Stimulated activated CD4-positive, alpha-beta T cell treated with anti-CD3 and anti-CD28 coated beads, Interleukin-4, amount 100 ng/mL, for 48 hours (primary cell): ENCODE results near the gene MPHOSPH6.
"Not testable (repeated sequence)": the region's sequence is repeated elsewhere in the genome, so short reads cannot be mapped to it uniquely, and the experiment has no call there.

Experiments used
- DNase-seq, 2 donors: peaks; one replicate each; pipeline ENCODE4 v3.0.0-alpha.2; 2020; ENCODE audit warnings: low read depth in 2 of 2

The MPHOSPH6 gene

GRCh38 chr16:82175627-82176026, 5.6 kb upstream of the MPHOSPH6 start:
- no peak for DNase-seq

DNA sequence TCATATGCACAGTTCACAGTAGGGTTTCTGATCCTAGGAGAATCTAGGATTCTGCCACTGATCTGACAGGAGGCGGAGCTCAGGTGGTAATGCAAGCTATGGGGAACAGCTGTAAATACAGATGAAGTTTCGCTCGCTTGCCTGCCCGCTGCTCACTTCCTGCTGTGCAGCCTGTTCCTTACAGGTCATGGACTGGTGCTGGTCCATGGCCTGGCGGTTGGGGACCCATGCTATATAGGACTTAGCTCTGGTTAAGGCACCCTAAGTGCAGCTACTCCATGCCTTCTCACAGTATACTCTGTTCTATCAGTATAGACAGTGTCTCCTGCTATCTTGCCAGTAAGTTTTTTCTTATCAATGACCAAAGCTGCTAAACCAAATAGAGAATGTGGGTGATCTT, 2.4 kb downstream of the MPHOSPH6 start:
- no peak for DNase-seq

GRCh38 chr16:82160226-82160625, 9.8 kb downstream of the MPHOSPH6 start:
- no peak for DNase-seq

- no peak for DNase-seq
Observed at GRCh38 chr16:82157836-82158235, 12.2 kb downstream of the MPHOSPH6 start.

DNA sequence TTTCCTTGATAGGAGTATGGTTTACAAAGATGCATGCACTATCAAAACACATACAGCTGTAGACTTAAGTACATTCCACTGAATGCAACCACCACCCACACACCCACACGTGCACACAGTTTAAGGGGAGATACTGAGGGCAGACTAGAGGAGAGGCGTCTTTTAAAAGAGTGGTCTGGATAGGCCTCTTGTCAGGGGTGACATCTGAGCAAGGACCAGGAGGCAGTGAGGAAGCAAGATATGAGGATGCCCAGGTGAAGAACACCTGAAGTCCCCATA, 12.6 kb downstream of the MPHOSPH6 start:
- DNase-seq, result no peak

- DNase-seq, result no peak
Observed at GRCh38 chr16:82156761-82157533, 13.1 kb downstream of the MPHOSPH6 start.

GRCh38 chr16:82152641-82153112, 17.3 kb downstream of the MPHOSPH6 start:
- DNase-seq, result no peak

DNA sequence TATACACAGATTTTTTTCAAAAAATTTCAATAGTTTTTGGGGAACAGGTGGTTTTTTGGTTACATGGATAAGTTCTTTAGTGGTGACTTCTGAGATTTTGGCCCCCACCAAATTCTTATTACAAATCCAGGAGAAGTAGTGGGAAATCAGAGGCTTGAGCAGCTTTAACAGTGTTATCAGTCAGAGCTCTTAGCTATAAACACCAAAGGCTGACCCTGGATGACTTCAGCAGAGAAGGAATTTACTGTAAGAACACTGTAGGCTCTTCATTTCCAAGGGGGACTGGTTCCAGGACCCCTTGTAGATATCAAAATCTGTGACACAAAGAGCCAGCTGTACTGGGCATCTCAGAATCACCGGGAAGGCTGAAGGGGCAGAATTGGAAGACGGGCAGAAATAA, 17.8 kb downstream of the MPHOSPH6 start:
- DNase-seq, result no peak

DNA sequence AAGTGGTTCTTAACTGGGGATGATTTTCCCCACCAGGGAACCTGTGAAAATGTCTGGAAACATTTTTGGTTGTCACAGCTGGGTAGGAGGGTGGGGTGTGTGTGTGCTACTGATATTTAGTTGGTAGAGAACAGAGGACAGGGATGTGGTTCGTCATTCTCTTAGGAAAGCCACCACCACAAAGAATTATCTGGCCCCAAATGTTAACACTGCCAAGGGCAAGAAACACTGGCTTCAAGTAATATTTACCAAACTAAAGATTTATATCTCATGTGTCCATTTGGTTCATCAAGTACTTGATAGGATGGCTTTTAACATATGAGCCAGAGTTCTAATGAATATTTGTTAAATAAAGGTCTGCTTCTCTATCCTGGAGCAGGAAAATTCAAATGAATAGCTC, 19.5 kb downstream of the MPHOSPH6 start:
- DNase-seq, result no peak

DNA sequence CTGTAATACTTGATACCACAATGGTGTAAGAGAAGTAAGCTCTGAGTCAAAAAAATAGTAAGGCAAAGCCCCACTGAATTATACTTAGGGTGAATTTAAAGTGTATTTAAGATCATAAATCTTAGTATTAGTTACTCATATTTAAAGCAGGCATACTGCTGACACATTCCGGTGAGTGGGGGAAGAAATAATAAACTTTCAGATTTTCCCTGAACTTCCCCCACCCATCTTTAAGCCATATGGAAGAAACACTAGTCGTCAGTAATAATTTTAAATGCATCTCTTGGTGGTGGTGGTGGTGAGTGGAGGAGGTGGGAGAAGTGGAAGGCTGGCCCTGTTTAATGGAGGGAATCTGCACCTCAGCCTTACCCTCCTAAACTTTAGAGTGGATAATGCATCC, 20.5 kb downstream of the MPHOSPH6 start:
- DNase-seq, result no peak

GRCh38 chr16:82147546-82147945, 22.5 kb downstream of the MPHOSPH6 start:
- no peak for DNase-seq

DNA sequence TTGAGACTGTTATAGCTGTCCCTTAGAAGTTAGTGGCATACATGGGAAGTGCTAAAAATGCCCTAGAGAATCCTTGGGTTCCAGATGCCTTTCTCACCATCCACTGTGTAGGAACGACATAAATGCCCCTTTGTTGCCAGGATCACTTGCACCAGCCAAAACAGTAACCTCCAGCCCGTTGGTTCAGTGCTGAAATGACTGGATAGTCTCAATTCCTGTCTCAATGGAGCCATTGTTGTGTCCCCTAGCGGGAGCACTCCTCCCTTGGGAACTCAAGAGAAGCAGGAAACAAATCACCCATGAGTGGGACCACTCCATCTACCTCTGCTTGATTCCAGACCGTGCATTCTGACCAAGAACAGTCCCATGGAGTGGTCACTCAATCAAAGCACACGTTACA, 23.1 kb downstream of the MPHOSPH6 start:
- no peak for DNase-seq

- DNase-seq, result no peak
Observed at GRCh38 chr16:82146556-82146955, 23.5 kb downstream of the MPHOSPH6 start.

DNA sequence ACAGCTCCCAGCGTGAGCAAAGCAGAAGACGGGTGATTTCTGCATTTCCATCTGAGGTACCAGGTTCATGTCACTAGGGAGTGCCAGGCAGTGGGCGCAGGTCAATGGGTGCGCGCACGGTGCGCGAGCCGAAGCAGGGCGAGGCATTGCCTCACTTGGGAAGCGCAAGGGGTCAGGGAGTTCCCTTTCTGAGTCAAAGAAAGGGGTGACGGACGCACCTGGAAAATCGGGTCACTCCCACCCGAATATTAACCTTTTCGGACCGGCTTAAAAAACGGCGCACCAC, 30.8 kb downstream of the MPHOSPH6 start:
- DNase-seq, result not testable (repeated sequence)

GRCh38 chr16:82138478-82139285, 31.3 kb downstream of the MPHOSPH6 start:
- DNase-seq, result no peak

DNA sequence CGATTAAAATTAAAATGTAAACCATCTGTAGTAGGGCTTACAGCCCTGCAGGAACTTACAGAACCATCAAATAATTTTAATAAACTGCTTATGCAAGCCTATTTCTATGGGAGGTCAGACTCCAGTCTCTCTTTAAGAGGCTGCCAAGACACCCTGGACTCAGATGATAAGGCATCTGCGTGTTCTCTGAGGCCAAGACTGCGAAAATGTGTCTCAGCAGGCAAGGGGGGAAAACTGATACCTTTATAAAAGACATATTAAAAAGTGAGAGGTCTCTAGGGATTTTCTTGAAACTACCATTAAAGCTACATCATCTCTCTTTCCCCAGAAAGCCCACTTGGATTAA, 32.2 kb downstream of the MPHOSPH6 start:
- DNase-seq, result no peak

DNA sequence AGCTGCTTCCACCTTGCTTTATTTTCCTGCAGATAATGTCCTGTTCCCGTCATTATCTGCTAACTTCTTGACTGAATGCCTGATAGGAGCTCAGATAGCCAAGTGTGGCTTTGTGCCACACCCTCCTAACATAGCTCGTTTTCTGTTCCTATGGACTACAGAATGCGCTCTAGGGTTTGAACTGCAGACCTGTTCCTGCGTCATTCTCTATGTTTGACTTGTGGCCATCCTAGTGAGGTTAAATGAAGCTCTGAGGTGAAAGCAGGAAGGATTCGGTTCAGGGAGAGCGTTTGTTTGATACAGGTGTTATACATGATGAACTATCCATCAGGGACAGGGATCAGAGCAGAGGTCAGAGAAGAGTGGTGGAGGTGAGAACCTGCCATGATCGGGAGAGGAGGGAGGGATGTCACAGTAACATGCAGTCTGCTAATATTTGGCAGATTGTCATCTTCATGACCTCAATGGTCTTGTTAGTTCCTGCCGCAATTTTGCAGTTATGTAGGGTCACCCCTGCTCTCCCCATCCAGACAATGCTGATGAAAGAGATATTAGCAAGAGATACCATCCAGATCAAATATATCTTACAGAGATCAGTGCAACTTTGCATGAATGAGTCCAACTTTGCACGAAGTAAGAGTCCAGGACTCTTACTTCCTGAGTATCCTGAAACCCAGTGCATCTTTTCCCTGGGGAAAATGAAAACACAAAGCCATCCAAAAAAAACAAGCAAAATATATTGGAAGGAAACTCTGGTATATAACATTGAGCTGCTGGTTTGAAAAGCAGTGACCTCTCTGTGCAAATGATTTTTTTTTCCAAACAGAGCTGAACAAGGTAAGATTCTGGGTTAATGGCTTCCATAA, 32.8 kb downstream of the MPHOSPH6 start:
- DNase-seq, result no peak

- DNase-seq, result no peak
Observed at GRCh38 chr16:82135844-82136243, 34.2 kb downstream of the MPHOSPH6 start.

DNA sequence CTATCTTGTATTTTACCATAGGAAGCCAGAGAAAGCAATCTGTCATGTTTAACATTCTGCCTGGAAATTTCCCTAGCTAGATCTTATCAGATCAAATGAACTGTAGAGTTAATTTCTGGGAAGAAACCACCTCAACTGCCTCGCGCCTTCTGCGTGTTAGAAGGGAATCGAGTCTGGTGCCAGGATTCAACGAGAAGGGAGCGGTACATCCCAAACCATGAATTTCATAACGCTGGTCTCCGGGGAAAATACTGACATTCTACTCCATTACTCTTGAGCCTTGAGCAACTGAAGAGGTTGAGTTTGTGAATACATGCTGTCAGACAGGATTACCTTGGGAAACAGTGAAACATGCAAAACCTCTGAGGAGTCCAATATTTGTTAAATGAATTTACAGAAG, 35.2 kb downstream of the MPHOSPH6 start:
- DNase-seq, result no peak

GRCh38 chr16:82133798-82134197, 36.2 kb downstream of the MPHOSPH6 start:
- DNase-seq, result no peak

- DNase-seq, result no peak
Observed at GRCh38 chr16:82129881-82130280, 40.1 kb downstream of the MPHOSPH6 start.

DNA sequence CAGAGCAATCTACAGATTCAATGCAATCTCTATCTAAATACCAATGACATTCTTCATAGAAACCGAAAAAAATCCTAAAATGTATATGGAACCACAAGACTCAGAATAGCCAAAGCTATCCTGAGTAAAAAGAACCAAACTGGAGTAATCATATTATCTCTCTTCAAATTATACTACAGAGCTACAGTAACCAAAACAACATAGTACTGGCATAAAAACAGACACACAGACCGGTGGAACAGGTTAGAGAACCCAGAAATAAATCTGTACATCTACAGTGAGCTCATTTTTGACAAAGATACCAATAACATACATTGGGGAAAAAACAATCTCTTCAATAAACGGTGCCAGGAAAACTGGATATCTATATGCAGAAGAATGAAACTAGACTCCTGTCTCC, 45.4 kb downstream of the MPHOSPH6 start:
- no peak for DNase-seq

DNA sequence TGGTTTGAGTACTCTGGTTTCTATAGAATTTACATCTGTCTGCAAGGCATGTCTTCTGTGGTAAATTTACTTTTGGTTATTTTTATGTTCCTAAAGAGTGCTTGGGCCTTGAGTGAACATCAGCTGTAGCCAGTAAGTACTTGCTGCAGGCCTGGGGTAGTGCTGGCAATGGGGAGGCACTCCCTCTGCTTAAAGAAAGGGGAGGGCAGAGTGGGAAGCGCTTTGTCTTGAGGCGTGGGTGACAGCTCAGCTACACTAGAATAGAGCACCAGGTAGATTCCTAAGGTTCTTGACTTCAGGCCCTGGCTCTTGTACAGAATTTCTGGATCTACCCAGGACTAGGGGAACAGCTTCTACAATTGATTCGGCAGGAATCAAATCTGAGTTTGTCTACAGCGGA, 50.6 kb downstream of the MPHOSPH6 start:
- DNase-seq, result no peak
